Measurements from ENCODE around the gene C1QTNF12. TPM values are rescaled to one million over a fixed set of nuclear protein-coding genes. Genes with fewer than 3 reads are reported as not detected.

Gene C1QTNF12
- total RNA-seq, 1 experiment from 2014 or later, result 4.4 TPM

DNA sequence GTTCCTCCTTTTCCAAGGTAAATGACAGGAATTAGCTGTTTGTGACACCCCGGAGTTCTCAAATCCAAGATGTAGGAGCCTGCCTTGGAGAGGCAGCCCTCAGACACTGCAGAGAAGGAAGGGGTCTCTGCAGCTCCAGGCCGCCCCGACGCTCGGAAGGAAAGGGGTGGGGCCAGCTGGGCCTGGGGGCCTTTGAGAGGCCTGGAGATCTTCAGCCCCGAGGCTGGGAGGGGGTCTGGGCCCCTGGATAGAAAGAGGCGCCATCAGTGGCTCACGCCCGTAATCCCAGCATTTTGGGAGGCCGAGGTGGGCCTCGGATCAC lies 39.0 kb downstream of the C1QTNF12 start:
- no peak overlapping the region for H2BK12ac ChIP-seq (ENCODE audit: insufficient read length, low read depth, low read length)
- H2BK20ac ChIP-seq (ENCODE audit: low read depth, low read length, poor library complexity, severe bottlenecking), result no peak overlapping the region
- no peak overlapping the region for H3T11ph ChIP-seq (ENCODE audit: low read length)
- H4K8ac ChIP-seq (replicated peaks; ENCODE audit: insufficient read length, low read depth, low read length), result no peak overlapping the region
- no peak overlapping the region for H3K23ac ChIP-seq (ENCODE audit: insufficient read length, low read depth, low read length)
- no peak overlapping the region for H2BK15ac ChIP-seq (ENCODE audit: low read depth, low read length)
- H3K4ac ChIP-seq (ENCODE audit: low read depth, low read length), result no peak overlapping the region
- no peak overlapping the region for H2AK5ac ChIP-seq (ENCODE audit: insufficient read length, low read length)
- no peak overlapping the region for H3K18ac ChIP-seq (ENCODE audit: insufficient read length, low read depth, low read length)
- no peak overlapping the region for H2BK5ac ChIP-seq (ENCODE audit: insufficient read length, low read length)
- H3K27me3 ChIP-seq (ENCODE audit: insufficient read depth, low read length), result no peaks in the 10 kb centered on the region; the same call in 1 of the 2 replicates
- H4K5ac ChIP-seq (ENCODE audit: insufficient read length, low read depth, low read length), result no peak overlapping the region
- peaks cover 20% of the 10 kb centered on the region for H3K27me3 Mint-ChIP-seq (ENCODE audit: low read depth)
- H2AFZ ChIP-seq (ENCODE audit: low read length), result no peak overlapping the region
- H3K4me1 Mint-ChIP-seq, result peaks cover 2 to 6% of the 10 kb centered on the region in 2 experiments; a peak in 2 of 4 replicates
- H3K27ac Mint-ChIP-seq, result no peak overlapping the region
- no peaks in the 10 kb centered on the region for H3K79me1 ChIP-seq (ENCODE audit: insufficient read depth, low read depth, low read length, poor library complexity, severe bottlenecking)
- WGBS (ENCODE audit: extremely low coverage, insufficient read length, low lambda C conversion rate), result no CpG with 5 or more reads among the region's 11 CpGs
- H3K4me2 ChIP-seq (ENCODE audit: insufficient read depth, insufficient read length, low read length), result no peak overlapping the region
- TF ChIP-seq, protein P1, sequence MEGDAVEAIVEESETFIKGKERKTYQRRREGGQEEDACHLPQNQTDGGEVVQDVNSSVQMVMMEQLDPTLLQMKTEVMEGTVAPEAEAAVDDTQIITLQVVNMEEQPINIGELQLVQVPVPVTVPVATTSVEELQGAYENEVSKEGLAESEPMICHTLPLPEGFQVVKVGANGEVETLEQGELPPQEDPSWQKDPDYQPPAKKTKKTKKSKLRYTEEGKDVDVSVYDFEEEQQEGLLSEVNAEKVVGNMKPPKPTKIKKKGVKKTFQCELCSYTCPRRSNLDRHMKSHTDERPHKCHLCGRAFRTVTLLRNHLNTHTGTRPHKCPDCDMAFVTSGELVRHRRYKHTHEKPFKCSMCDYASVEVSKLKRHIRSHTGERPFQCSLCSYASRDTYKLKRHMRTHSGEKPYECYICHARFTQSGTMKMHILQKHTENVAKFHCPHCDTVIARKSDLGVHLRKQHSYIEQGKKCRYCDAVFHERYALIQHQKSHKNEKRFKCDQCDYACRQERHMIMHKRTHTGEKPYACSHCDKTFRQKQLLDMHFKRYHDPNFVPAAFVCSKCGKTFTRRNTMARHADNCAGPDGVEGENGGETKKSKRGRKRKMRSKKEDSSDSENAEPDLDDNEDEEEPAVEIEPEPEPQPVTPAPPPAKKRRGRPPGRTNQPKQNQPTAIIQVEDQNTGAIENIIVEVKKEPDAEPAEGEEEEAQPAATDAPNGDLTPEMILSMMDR (conservative IDR thresholded peaks at IDR 0.05), result no peak
- H4K20me1 ChIP-seq (ENCODE audit: control insufficient read depth, insufficient read depth, insufficient read length), result no peaks in the 10 kb centered on the region
- H3K56ac ChIP-seq (ENCODE audit: insufficient read length, low read depth, low read length), result no peak overlapping the region
- no peak overlapping the region for H3K4me3 Mint-ChIP-seq
- H3K9me3 ChIP-seq (ENCODE audit: control insufficient read depth, low read depth, low read length), result no peaks in the 10 kb centered on the region
- H3K36me3 Mint-ChIP-seq (ENCODE audit: insufficient read depth in 1 of 3, low read depth in 3 of 3), result no peaks in the 10 kb centered on the region
- H3K4me1 ChIP-seq (ENCODE audit: insufficient read depth, low read length), result no peaks in the 10 kb centered on the region
- H2BK120ac ChIP-seq (ENCODE audit: low read depth, low read length, poor library complexity, severe bottlenecking), result no peak overlapping the region
- H3K9me3 Mint-ChIP-seq, result no peaks in the 10 kb centered on the region
- no peak overlapping the region for H3K9ac ChIP-seq (ENCODE audit: extremely low read depth, insufficient read length, low read length)
- H3K23me2 ChIP-seq (ENCODE audit: insufficient read length, low read depth, low read length, poor library complexity, severe bottlenecking), result peaks cover 3% of the 10 kb centered on the region
- H3K14ac ChIP-seq (ENCODE audit: insufficient read depth, low read length), result no peak overlapping the region
- no peak overlapping the region for H4K91ac ChIP-seq (ENCODE audit: insufficient read length, low read depth, low read length)
- no peak for DNase-seq
- H3K79me2 ChIP-seq (ENCODE audit: insufficient read depth, low read length), result no peaks in the 10 kb centered on the region
- no peak overlapping the region for H3K27ac ChIP-seq (ENCODE audit: insufficient read length, low read depth, low read length)
